B cell (primary cell): ENCODE measurements around the gene UBXN2A. TPM values are rescaled to one million over a fixed set of nuclear protein-coding genes. Genes with fewer than 3 reads are reported as not detected.

Source experiments
- ATAC-seq: fragments of 200-7000 bp; cut with Tn5 transposase; one replicate; pipeline ENCODE4 v1.10.0; 2021; ENCODE audit warnings: low read depth, mild to moderate bottlenecking, moderate number of reproducible peaks, moderate library complexity
- CTCF ChIA-PET: fragments of 350-600 bp; sonication (Branson Sonifier 250); formaldehyde crosslinking; loops from one replicate; lab custom pipeline; 2021; ENCODE audit warnings: antibody characterized with exemption, inconsistent platforms; lab: Charles Lee
- POLR2A ChIA-PET: fragments of 350-600 bp; sonication (Branson Sonifier 250); formaldehyde crosslinking; loops from one replicate; lab custom pipeline; 2021; ENCODE audit warnings: antibody characterized with exemption; lab: Charles Lee
- DNase-seq: peaks from one replicate; pipeline ENCODE4 v3.0.0; 2013
- H2AFZ ChIP-seq: 2 replicates; pipeline ENCODE4 v1.6.1; 2012; ENCODE audit warnings: mild to moderate bottlenecking, low read depth, low read length; ENCODE audit not compliant: insufficient read depth, poor library complexity, severe bottlenecking
- H3K27ac ChIP-seq, 2 donors: 1 replicate in 1 of 2; 2 replicates in 1 of 2; pipeline ENCODE4 v1.5.1; 2012 to 2013; ENCODE audit warnings: low read length in 2 of 2, mild to moderate bottlenecking in 2 of 2, moderate library complexity in 1 of 2
- H3K27me3 ChIP-seq, 4 experiments: fragments of 200-600 bp in 1 of 4; sonication (generic) in 1 of 4; replicated peaks in 1 of 4; 1 replicate in 2 of 4; 2 replicates in 2 of 4; pipeline versions ENCODE4 v1.6.1 to v1.7.0; 2013 to 2016; ENCODE audit warnings: low read length in 3 of 4, mild to moderate bottlenecking in 2 of 4, mixed read lengths in 1 of 4, moderate library complexity in 1 of 4; ENCODE audit not compliant: insufficient read depth in 4 of 4, control insufficient read depth in 3 of 4; ENCODE audit errors: control extremely low read depth in 1 of 4
- H3K36me3 ChIP-seq, 2 experiments: replicated peaks in 1 of 2; 1 replicate in 1 of 2; 2 replicates in 1 of 2; pipeline versions ENCODE4 v1.6.1 to v1.7.1; 2013; ENCODE audit warnings: low read length in 1 of 2; ENCODE audit not compliant: insufficient read depth in 2 of 2, control insufficient read depth in 1 of 2; ENCODE audit errors: control extremely low read depth in 1 of 2, extremely low read depth in 1 of 2
- H3K4me1 ChIP-seq, 2 donors: fragments of 200-600 bp in 1 of 2; sonication (generic) in 1 of 2; 1 replicate in 1 of 2; 2 replicates in 1 of 2; pipeline versions ENCODE4 v1.5.1 to v1.6.1; 2013 to 2017; ENCODE audit warnings: low read length in 2 of 2; ENCODE audit not compliant: control insufficient read depth in 2 of 2, insufficient read depth in 2 of 2
- H3K4me2 ChIP-seq: replicated peaks from 2 replicates; pipeline ENCODE3; 2012; ENCODE audit warnings: mild to moderate bottlenecking, low read depth, low read length; ENCODE audit not compliant: poor library complexity, severe bottlenecking
- H3K4me3 ChIP-seq, 5 experiments: fragments of 200-600 bp in 1 of 5; sonication (generic) in 1 of 5; 1 replicate in 3 of 5; 2 replicates in 2 of 5; pipeline versions ENCODE4 v1.5.1 to v1.7.0; 2011 to 2016; ENCODE audit warnings: low read length in 4 of 5, mild to moderate bottlenecking in 4 of 5, low read depth in 2 of 5, control low read depth in 1 of 5, moderate library complexity in 1 of 5; ENCODE audit not compliant: insufficient read depth in 1 of 5; ENCODE audit errors: control extremely low read depth in 1 of 5, extremely low read depth in 1 of 5
- H3K79me2 ChIP-seq: fragments of 200-600 bp; sonication (generic); one replicate; pipeline ENCODE4 v1.6.0; 2016; ENCODE audit warnings: low read length; ENCODE audit not compliant: control insufficient read depth, insufficient read depth
- H3K9ac ChIP-seq: fragments of 200-600 bp; sonication (generic); 2 replicates; pipeline ENCODE4 v1.6.1; 2017; ENCODE audit warnings: mild to moderate bottlenecking, low read length, moderate library complexity
- H3K9me3 ChIP-seq, 3 donors: one replicate each; pipeline versions ENCODE4 v1.6.1 to v1.7.1; 2013; ENCODE audit warnings: low read length in 2 of 3; ENCODE audit not compliant: control insufficient read depth in 2 of 3, insufficient read depth in 1 of 3; ENCODE audit errors: control extremely low read depth in 1 of 3
- H4K20me1 ChIP-seq: 2 replicates; pipeline ENCODE4 v1.6.0; 2012; ENCODE audit warnings: mild to moderate bottlenecking, low read length; ENCODE audit not compliant: insufficient read depth, control insufficient read depth, poor library complexity, severe bottlenecking
- H3K27ac Mint-ChIP-seq: one replicate; pipeline ENCODE4 v1.8.0; 2021; ENCODE audit warnings: mixed read lengths
- H3K27me3 Mint-ChIP-seq: one replicate; pipeline ENCODE4 v1.8.0; 2021; ENCODE audit warnings: mixed read lengths
- H3K4me1 Mint-ChIP-seq: one replicate; pipeline ENCODE4 v1.8.0; 2021; ENCODE audit warnings: mixed read lengths
- H3K4me3 Mint-ChIP-seq: one replicate; pipeline ENCODE4 v1.8.0; 2021; ENCODE audit warnings: mixed read lengths
- H3K9me3 Mint-ChIP-seq: one replicate; pipeline ENCODE4 v1.8.0; 2022; ENCODE audit warnings: mixed read lengths; ENCODE audit not compliant: insufficient read depth
- EZH2 ChIP-seq: IDR thresholded peaks from 2 replicates; pipeline ENCODE4 v1.6.1; 2012; ENCODE audit warnings: borderline replicate concordance, low read depth, mild to moderate bottlenecking, moderate library complexity, low read length; ENCODE audit not compliant: insufficient read depth, poor library complexity, severe bottlenecking
- WGBS: methylation state at CpG from one replicate; pipeline ENCODE4 v1.1.5; 2013; ENCODE audit warnings: missing lambda C conversion rate; ENCODE audit not compliant: insufficient coverage; 5-methylcytosine and 5-hydroxymethylcytosine counted together
- intact Hi-C: fragments of 100-400 bp; cut with micrococcal nuclease; formaldehyde crosslinking; loops from one replicate; pipeline ENCODE4 v1.10.0; 2022
- polyA plus RNA-seq: library from polyadenylated mRNA; depleted of rRNA; stranded (reverse); fragments of >200 nt; gene quantifications from 2 replicates; pipeline ENCODE4 v1.2.3, GENCODE V29; 2012
- total RNA-seq, 2 donors: library from RNA; stranded (reverse); fragments of 120-200 nt in 1 of 2; gene quantifications; 1 replicate in 1 of 2; 2 replicates in 1 of 2; pipeline versions ENCODE4 v1.2.3 to v1.2.4, GENCODE V29; 2013 to 2022
- TF ChIP-seq, protein P1 (sequence below): fragments of 200-600 bp; IDR thresholded peaks from one replicate; pipeline ENCODE4 v1.8.0; 2022; ENCODE audit warnings: antibody characterized with exemption, mild to moderate bottlenecking

The UBXN2A gene
- total and polyA plus RNA-seq, 2 donors (not counting 1 experiment from before 2014, with no cell fraction given) = 2.8 to 13.4 TPM

DNA sequence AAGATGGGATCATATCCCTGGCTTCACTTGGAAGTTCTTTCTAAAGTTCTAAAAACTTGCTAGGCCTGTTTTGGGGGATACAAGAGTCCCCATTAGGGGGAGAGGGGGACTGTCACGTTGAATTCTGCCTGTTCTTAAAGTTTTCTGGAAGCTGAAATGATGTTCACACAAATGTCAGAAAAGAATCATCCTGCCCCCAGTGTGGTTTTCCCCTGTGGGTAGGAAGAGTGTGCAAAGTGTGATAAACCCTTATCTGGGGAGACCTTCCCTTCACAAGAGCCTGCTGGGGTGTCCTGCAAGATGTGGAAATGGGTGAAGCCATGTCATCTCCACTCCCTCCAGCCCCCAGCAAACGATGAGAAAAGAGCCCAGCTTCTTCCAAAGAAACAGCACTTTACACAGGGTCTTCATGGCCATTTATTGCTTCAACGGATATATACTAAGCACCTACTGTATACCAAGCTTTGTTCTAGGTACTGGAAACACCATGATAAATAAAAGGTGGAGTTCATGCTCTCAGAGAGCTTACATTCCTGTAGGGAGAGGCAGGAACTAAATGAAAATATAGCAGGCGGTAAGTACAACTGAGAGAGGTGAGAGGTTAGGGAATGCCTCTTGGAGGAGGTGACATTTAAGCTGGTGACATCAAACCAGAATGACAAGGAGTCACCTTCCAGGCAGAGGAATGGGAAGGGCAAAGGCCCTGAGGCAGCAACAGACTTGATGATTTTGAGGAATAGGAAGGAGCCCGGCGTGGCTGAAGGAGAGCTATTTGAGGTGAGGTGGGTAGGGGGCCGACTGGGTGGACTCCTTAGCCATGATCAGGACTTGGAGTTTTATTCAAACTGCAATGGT, 71.2 kb downstream of the UBXN2A start:
- ATAC-seq = no peak
- Histone ChIP-seq H3K4me2 (no peak overlapping the region), H3K79me2 (no peaks in the 10 kb centered on the region), H3K4me1 (peaks cover 13 to 15% of the 10 kb centered on the region in 2 donors), H3K27me3 (peaks cover 0 to 34% (median 15%) of the 10 kb centered on the region in 4 experiments), H3K36me3 (no peaks in the 10 kb centered on the region), H3K9ac (no peak overlapping the region), H3K27ac (no peak overlapping the region), H3K4me3 (no peak overlapping the region), H2AFZ (no peak overlapping the region), H4K20me1 (no peaks in the 10 kb centered on the region), H3K9me3 (peaks cover 0 to 10% (median 0%) of the 10 kb centered on the region in 3 donors)
- WGBS = 50% methylated on average over 2 of the region's 7 CpGs
- no peak for TF ChIP-seq EZH2
- TF ChIP-seq, protein P1, sequence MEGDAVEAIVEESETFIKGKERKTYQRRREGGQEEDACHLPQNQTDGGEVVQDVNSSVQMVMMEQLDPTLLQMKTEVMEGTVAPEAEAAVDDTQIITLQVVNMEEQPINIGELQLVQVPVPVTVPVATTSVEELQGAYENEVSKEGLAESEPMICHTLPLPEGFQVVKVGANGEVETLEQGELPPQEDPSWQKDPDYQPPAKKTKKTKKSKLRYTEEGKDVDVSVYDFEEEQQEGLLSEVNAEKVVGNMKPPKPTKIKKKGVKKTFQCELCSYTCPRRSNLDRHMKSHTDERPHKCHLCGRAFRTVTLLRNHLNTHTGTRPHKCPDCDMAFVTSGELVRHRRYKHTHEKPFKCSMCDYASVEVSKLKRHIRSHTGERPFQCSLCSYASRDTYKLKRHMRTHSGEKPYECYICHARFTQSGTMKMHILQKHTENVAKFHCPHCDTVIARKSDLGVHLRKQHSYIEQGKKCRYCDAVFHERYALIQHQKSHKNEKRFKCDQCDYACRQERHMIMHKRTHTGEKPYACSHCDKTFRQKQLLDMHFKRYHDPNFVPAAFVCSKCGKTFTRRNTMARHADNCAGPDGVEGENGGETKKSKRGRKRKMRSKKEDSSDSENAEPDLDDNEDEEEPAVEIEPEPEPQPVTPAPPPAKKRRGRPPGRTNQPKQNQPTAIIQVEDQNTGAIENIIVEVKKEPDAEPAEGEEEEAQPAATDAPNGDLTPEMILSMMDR = no peak
- POLR2A ChIA-PET = no interaction called here
- intact Hi-C loops = no loop called here
- CTCF ChIA-PET = interaction anchor here (3.7 kb wide), 1 partner anchor 85 kb away, joined by 12 read pairs; the partner anchor contains the start of gene ATAD2B
- H3K27me3 Mint-ChIP-seq = peaks cover 29% of the 10 kb centered on the region
- peaks cover 7% of the 10 kb centered on the region for H3K4me1 Mint-ChIP-seq
- H3K27ac Mint-ChIP-seq = no peak overlapping the region
- H3K9me3 Mint-ChIP-seq = no peaks in the 10 kb centered on the region
- no peak overlapping the region for H3K4me3 Mint-ChIP-seq
- no peak for DNase-seq
